ENCODE results near the gene RNU5D-1.

Gene RNU5D-1

DNA sequence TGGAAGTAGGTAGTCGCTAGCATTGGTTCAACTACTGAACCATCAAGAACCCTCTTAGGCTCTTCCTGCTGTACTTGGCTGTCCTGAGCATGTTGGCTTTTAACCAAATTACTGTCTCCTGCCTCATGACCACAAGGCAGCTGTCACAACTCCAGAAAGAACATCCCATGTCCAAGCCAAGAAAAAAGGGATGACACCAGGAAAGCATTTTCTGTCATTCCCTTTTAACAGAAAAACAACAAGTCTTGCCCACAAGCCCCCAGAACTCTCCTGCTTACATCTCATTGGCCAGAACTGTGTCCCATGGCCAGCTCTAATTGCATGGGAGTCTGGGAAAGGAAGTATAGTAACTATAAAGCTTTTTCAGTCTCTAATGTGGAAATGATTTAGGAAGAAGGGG, 2.4 kb upstream of the RNU5D-1 start:
- no peak for DNase-seq

- DNase-seq = no peak
Measured at GRCh38 chr1:44724955-44725698, 5.8 kb downstream of the RNU5D-1 start.

- DNase-seq = no peak
Measured at GRCh38 chr1:44724296-44724954, 6.5 kb downstream of the RNU5D-1 start.

DNA sequence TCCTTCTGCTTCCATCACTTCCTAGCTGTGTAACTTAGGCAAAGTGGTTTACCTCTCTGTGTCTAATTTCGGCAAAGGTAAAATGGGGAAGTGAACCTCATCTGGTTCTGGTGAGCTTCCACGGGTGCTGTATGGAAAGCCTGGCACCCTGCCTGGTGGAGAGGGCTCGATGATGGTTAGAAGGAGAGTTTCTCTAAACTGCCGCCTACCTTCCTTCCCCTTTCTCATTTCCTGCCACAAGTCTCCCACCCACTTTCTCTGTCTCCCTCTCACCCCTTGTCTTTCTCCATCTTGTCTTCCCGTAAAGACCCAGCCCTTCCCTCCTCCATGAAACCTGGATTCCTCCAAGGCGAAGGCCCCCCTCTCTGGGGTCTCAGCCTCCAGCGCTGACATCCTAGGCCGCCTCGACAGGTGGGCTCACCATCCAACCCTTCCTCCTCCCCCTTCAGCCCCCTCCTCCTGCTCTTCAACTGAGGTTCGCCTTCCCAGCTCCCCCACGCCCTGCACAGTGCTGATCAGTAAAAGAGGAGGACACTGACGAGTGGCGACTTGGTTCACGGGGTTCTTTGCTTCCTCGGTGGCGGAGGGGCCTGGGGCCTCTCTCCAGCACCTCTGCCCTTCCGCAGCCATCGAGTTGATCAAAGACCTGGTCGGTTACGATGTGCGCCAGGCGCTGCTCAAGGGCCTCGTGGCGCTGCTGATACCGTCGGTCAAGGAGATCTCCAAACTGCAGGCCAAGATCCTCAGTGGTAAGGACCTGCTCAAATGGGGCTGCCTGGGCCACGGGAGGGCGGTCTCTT, 7.3 kb downstream of the RNU5D-1 start:
- DNase-seq = peak in 2 of 56 donors; percentile 12

DNA sequence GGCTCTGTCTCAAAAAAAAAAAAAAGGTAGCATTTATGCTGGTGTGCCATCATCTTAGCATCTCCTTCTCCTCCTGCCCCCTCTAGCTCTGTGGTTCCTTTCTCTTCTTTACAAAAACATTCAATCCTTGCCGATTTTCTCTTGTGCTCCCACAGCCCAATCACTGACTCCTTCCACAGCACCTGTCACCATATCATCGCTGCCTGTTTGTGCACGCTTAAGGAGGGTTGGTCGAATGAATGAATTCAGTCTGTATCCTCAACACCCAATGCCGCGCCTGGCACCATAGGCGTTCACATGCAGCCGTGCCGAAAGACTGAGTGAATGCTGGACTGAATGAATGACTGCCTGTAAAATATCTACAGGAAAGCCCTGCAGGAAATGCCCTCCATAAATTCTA, 7.9 kb downstream of the RNU5D-1 start:
- no peak for DNase-seq

DNA sequence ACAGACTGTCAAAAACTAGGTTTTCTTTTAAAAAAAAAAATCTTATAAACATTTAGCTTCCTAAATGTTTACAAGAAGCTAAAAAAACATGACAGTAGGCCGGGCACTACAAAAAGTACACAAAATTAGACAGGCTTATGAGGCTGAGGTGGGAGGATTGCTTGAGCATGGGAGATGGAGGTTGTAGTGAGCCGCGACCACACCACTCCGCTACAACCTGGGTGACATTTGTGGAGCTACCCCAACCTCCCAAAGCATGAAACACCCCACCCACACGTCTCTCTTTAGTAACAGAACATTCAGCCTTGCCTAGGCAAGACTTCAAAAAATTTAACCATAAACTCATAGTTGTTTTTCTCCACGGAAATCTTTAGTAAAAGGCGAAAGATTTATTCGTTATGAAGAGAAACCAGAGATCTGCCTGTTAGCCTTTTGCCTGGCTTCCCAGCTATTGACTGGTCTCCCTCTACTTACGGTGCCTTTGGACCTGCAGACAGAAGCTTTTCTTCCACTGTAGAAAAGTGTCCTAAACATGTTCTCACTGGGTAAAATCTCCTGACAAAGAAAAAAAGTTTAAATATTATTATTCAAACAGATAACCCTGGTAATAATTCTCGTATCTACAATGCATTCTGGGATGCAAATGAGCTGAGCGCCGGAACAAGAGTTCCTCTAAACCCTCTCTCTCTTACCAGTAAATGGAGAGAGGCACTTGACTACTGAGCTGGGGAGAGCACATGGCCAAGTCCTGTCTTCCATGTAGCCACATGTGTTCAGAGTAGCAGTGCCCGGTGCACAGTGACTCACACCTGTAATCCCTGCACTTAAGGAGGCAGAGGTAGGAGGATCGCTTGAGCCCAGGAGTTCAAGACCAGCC, 9.2 kb downstream of the RNU5D-1 start:
- peak in 11 of 56 donors; percentile 8 to 56 (median 26) for DNase-seq

DNA sequence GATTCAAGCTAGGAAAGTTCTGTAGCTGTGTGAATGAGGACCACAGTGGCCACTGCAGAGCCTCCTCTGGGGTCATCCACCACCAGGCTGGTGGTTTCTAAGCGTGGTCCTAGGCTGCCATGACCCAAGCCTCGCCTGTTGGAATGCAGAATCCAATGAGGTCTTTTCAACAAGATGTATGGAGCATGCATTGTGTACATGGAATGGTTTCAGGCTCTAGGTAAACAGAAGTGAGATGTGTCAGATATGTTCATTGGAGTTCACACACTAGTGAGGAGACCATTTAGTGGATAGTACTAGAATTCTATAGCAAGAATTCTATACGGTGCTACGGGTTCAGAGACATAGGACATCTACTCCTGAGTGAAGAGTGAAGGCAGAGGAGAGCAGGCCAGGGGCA, 10.7 kb downstream of the RNU5D-1 start:
- no peak for DNase-seq

DNA sequence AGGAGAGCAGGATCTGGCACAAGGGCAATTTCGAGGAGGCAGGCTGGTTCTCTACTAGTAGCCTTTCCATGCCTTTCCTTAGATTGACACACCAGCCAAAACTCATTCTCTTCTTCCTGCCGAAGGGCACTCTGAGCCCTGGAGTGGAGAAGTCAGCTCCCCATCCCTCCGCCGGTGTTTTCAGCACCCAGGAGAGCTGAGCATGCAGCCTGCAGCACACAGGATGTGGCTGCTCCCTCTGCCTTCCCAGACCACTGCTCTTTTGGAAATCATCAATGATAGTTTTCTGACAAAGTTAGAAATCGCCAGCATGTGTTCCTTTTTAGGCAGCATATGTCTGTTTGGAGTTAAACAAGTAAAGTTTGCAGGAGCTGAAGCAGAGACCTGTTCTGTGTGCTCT, 11.7 kb downstream of the RNU5D-1 start:
- DNase-seq = no peak

GRCh38 chr1:44718091-44718490, 12.9 kb downstream of the RNU5D-1 start:
- no peak for DNase-seq

- no peak for DNase-seq
Measured at GRCh38 chr1:44717653-44718052, 13.3 kb downstream of the RNU5D-1 start.

- no peak for DNase-seq
Measured at GRCh38 chr1:44717156-44717555, 13.8 kb downstream of the RNU5D-1 start.

DNA sequence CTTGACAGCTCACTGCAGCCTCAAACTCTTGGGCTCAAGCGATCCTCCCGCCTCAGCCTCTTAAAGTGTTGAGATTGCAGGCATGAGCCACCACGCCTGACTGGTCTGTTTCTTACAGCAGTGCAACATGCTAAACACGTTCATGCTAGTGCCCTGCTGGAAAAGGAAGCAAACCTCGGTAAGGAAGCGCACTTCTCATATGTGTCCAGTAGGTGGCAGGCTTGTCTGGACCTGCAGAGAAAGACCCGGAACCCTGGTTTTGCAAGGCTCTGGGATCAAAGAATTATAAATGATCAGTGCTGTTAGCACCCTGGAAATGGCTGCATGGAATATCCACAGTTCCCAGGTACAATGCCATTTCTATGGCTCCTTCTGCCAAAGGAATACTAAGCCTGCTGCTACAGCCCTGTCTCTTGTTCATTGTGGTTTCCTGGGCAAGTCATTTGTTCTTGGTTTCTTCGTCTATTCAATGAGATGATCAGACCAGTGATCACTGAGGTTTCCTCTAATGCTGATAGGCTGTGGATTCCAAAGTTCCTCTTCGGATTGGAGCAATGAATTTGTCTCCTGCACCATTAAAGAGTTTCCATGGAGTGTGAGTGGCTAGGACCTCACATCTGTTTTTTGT, 15.9 kb downstream of the RNU5D-1 start:
- DNase-seq = peak in 46 of 56 donors; percentile 6 to 82 (median 38)

- no peak for DNase-seq
Measured at GRCh38 chr1:44714532-44714931, 16.4 kb downstream of the RNU5D-1 start.

GRCh38 chr1:44713321-44713781, 17.6 kb downstream of the RNU5D-1 start:
- DNase-seq = no peak

- DNase-seq = peak in 4 of 56 donors; percentile 6 to 51 (median 16)
Measured at GRCh38 chr1:44707959-44708831, 22.8 kb downstream of the RNU5D-1 start.

DNA sequence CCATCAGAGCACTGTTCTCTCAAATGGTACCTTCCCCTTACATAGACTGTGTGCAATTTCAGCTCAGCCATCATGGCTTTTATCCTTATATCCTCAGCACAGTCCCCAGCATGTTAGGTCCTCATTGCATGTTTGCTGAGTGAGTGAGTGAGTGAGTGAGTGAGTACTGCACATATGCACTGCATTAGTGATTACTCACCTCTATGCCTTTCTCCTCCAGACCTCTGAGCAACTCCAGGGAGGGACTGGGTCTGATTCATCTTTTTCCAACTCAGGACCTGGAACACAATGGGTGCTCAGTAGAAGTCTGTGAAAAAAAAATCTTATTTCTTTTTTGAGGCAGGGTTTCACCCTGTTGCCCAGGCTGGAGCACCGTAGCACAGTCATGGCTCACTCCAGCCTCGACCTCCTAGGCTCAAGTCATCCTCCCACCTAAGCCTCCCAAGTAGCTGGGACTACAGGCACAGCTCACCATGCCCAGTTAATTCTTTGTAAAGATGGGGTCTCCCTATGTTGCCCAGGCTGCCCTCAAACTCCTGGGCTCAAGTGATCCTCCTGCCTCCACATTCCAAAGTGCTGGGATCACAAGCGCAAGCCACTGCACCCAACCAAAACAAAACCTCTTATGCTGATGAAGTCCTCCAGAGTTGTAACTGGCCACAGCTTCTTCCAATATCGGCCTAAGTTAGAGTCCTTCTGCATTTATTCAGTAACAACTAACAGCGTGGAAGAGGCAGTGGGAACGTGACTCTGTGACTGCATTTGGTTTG, 23.7 kb downstream of the RNU5D-1 start:
- no peak for DNase-seq

DNA sequence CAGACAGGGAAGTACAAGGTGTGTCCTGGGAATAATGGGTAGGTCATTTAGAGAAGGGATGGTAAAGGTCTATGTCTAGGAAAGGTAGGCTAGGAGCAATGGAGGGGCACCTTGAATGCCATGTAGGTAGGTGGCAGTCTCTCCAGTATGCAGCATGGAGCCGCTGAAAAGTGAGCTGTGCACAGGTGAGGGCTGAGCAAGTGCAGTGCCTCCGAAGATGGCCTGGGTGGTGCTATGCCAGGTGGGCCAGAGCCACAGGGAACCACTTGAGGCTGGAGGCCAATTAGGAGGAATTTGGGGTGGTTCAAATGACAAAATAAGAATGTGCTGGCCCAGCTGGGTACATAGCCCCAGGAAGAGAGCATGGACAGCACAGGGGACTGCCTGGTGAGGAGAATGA, 25.0 kb downstream of the RNU5D-1 start:
- DNase-seq = no peak

DNA sequence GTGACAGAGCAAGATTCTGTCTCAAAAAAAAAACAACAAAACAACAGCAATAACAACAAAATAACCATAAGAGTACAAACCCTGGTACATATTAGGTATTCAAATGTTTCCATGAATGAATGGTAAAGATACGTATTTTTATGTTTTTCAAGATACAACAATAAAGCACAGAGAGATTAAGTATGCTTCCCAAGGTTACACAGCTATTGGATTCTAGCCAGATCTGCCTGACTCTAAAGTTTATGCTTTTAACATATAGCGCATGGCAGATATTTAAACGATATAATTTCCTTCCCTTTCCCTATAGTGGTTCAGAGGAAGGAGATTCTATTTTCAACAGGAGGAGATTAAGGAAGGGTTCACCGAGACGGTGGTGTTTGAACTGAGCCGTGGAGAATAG, 25.5 kb downstream of the RNU5D-1 start:
- DNase-seq = no peak

- DNase-seq = no peak
Measured at GRCh38 chr1:44701141-44701573, 29.8 kb downstream of the RNU5D-1 start.
